Stimulated activated CD4-positive, alpha-beta T cell treated with anti-CD3 and anti-CD28 coated beads, Interleukin-12 subunit alpha, Interleukin-12 subunit beta, amount 100 ng/mL, for 4 hours (primary cell): Measurements from ENCODE around the gene PKD1.
"Not testable (repeated sequence)": the region's sequence is repeated elsewhere in the genome, so short reads cannot be mapped to it uniquely, and the experiment has no call there.

Experiments used
- DNase-seq: peaks from one replicate; pipeline ENCODE4 v3.0.0-alpha.2; 2020

PKD1 gene

GRCh38 chr16:2122934-2123683 lies 12.6 kb downstream of the PKD1 start:
- DNase-seq: not testable (repeated sequence)

GRCh38 chr16:2122429-2122828 lies 13.3 kb downstream of the PKD1 start:
- DNase-seq: no peak

GRCh38 chr16:2121853-2122252 lies 13.8 kb downstream of the PKD1 start:
- DNase-seq: no peak

DNA sequence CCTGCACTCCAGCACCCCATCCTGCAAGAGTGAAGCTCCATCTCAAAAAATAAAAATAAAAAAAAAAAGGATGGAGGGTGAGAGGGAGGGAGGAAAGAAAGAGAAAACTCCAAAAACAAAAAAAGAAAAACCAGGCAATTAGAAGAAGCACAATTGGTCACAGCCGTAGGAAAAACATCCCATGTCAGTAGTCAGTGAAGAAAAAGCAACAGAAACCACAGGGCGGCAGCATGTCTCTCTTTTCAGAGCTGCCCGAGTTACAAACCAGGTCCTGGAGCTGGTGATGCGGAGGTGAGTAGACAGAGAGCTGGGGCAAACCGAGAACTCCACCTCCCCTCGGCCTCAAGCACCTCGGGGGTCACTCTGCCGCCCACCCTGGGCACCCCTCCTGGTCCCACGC lies 14.4 kb downstream of the PKD1 start:
- not testable (repeated sequence) for DNase-seq

GRCh38 chr16:2117960-2118722 lies 17.6 kb downstream of the PKD1 start:
- not testable (repeated sequence) for DNase-seq

DNA sequence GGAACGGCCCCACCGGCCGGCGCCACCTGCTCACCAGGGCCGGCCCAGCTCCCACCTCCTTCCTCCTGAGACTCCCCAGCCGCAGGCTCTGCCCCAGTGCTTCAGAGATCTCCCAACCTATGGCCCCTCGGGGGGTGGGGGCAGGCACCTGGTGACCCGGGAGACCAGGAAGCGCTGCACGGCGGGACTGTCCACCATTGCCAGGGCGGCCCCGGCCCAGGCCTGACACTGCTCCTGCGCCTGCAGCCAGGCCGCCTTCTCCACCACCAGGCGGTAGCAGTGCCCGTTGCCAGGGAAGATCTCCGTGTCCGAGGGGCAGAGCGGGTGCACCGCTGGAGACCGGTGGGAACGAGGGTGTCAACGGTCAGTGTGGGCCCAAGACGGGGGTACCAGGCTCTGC lies 18.4 kb downstream of the PKD1 start:
- DNase-seq: not testable (repeated sequence)

- not testable (repeated sequence) for DNase-seq
Measured at GRCh38 chr16:2116428-2116827, 19.3 kb downstream of the PKD1 start.

DNA sequence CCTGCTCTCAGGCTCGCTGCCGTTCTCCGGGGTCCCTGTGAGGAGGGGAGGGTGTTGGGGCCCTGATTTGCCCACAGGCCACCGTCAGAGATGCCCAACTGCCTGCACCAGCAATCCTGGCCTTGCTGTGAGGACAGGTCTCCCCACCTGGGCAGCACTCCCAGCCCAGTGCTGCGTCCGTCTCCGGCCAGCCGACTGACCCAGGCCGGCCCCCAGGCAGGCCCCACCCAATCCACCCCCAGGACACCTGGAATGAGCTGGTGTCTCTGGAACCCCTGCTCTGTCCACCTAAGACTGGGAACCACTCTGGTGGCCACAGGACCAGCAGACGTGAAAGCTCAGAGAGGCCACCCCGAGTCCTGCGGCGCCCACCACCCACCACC lies 20.1 kb downstream of the PKD1 start:
- no peak for DNase-seq

GRCh38 chr16:2114885-2115590 lies 20.7 kb downstream of the PKD1 start:
- DNase-seq: not testable (repeated sequence)

DNA sequence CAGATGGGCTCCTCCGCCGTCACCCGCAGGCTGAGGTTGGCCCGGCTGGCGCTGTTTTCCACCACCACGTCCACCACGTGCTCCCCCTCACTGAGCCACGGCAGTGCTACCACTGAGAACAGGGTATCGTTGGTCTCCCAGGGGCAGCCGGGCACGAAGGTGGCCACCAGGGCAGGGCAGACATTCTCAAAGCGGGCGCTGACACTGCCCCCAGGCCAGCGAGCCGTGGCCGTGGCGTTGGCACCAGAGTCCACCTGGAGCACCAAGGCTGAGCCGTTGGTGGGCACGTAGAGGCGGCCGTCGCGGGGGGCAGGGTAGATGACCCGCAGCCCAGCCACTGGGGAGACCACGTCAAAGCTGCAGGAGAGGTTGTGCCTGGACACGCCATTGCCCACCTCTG lies 21.5 kb downstream of the PKD1 start:
- DNase-seq: not testable (repeated sequence)

- DNase-seq: not testable (repeated sequence)
Measured at GRCh38 chr16:2112539-2113106, 23.1 kb downstream of the PKD1 start.

DNA sequence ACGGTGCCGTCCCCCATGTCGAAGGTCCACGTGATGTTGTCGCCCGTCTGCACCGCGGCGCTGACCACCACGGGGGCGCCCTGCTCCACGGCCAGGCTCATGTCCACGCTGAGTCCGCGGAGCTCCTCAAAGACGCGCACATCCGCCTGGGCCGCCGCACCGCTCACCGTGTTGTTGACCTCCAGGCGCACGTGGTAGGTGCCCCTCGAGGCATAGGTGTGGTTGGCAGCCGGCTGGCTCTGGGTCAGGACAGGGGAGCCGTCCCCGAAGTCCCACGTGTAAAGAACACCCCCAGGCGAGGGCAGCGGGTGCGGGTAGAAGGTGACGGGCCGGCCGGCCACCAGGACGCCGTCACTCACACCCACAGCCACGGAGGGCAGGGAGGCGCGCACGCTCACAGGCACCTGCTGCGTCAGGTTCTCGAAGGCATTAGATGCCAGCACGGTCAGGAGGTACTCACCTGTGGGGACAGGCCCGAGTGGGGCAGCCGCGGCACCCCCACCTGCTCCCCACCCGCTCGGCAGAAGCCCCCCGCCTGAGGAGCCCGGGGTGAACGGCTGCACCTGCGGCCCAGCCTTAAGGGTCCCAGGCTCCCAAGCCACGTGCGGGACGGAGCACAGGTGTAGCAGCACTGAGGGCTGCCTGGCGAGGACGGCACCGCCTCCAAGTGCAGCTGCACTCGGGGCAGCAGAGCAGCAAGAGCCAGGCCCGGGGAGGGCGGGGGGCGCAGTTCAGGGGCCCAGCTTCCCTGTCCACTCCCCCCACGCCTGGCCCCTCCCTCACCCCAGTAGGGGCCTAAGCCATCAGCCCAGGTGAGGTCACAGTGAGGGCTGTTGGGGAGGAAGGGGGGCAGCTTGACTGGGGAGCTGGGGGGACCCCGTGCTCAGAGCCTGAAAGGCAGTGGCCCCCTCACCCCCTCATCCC lies 24.0 kb downstream of the PKD1 start:
- DNase-seq: not testable (repeated sequence)

DNA sequence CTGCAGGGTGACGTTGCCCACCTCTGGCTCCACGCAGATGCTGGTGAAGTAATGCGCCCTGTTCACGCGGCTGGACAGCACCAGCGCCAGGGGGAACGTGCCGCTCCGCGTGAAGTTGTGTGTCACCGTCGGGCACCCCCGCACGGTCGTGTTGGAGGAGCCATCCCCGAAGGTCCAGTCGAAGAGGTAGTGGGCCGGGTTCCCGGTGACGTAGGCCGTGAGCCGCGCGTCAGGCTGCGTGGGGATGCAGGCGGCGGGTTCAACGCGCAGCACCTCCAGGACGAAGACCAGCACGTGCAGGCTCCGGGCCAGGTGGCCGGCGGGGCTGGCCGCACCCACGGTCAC lies 24.7 kb downstream of the PKD1 start:
- DNase-seq: not testable (repeated sequence)

DNA sequence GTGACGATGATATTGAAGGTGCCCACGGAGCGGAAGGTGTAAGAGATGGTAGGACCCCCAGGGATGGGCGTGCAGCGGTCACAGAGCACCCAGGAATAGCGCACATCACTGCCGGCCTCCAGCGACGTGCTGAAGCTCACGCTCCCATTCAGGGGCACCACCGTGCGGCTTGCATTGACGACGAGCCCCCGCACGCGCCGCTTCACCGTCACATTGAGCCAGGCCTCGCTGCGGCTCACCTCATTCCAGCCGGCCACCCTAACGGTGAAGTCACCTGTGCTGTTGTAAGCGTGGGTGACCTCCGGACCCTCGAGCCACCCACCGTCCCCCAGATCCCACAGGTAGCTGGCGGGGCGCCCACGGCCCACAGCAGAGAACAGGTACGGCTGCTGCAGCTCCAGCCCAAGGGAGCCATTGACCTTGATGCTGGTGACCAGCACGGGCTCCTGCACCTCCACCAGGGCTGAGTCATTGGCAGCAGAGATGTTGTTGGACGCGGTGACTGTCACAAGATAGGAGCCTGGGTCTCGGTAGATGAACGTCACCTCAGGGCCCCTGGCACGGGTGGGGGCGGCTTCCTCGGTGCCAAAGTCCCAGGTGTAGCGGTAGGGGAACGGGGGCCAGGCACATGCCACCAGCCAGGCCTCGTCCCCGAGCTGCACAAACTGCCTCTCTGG lies 25.2 kb downstream of the PKD1 start:
- not testable (repeated sequence) for DNase-seq

GRCh38 chr16:2109872-2110271 lies 25.8 kb downstream of the PKD1 start:
- not testable (repeated sequence) for DNase-seq

DNA sequence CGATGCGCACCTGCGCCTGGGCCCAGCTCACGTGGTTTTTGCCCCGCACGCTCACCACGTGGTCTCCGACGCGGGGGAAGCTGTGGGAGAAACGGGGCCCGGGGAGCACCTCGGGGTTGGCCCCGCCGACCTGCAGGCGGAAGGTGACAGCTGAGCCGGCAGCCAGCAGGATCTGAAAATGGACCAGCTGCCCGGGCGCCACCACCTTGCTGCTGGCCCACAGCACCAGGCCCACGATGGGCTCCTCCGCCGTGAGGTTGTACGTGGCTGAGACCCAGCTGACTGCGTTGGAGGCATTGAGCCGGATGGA lies 26.5 kb downstream of the PKD1 start:
- DNase-seq: not testable (repeated sequence)

DNA sequence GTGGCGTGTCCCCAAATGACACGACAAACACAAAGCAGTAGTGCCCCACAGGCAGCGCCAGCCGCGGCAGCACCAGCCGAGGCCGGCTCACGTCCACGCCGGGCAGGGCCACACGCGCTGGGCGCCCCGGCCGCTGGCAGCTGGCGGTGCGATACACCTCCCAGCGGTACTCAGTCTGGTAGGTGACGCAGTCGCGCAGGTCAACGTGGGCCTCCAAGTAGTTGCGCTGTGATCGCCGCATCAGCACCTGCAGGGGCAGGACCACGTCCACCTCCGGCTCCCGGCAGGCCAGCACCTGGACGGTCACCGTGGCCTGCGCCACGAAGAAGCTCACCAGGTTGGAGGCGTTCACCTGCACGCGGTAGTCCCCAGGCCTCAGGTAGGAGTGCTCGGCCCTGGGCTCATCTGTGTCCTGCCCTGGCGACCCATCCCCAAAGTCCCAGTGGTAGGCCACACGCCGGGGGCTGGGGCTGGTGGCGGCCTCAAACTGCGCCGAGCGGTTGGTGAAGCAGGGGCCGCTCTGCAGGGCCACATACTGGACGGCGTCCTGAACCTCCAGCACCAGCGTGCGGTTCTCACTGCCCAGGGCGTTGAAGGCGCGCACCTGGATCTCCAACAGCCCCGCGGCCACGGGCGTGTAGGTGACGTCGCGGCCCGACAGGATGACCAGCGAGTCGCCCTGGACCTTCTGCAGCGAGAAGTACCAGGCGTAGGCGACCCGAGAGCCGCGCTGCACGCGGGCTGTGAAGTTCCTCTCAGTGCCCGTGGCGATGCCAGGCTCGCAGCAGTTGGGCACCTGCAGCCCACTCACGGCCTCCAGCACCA lies 27.0 kb downstream of the PKD1 start:
- not testable (repeated sequence) for DNase-seq

GRCh38 chr16:2107791-2108125 lies 27.9 kb downstream of the PKD1 start:
- not testable (repeated sequence) for DNase-seq

- not testable (repeated sequence) for DNase-seq
Measured at GRCh38 chr16:2107121-2107790, 28.4 kb downstream of the PKD1 start.

DNA sequence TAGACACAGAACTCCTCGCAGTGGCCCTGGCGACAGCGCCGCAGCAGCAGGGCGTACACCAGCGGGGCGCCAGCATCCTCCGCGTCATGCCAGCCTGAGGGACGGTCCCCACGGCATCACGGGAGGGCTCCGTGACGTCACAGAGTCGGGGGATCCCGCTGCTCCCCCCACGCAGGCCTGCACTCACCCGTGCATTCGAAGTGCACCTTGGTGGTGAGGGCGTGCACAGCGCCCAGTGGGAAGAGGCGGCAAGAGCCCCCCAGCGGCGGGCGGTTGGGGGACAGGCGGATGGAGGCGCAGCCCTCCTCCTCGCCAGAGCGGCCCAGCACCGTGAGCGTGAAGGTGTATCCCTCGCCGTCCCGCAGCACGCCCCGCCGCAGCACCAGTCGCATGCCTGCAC lies 29.5 kb downstream of the PKD1 start:
- DNase-seq: not testable (repeated sequence)
